Measurements from ENCODE around the gene RABEP1. TPM values are rescaled to one million over a fixed set of nuclear protein-coding genes. Genes with fewer than 3 reads are reported as not detected.
"Not testable (repeated sequence)": the region's sequence is repeated elsewhere in the genome, so short reads cannot be mapped to it uniquely, and the experiment has no call there.

RABEP1 gene
- total and polyA plus RNA-seq, 8 donors = 12.1 to 89.7 (median 19.8) TPM

DNA sequence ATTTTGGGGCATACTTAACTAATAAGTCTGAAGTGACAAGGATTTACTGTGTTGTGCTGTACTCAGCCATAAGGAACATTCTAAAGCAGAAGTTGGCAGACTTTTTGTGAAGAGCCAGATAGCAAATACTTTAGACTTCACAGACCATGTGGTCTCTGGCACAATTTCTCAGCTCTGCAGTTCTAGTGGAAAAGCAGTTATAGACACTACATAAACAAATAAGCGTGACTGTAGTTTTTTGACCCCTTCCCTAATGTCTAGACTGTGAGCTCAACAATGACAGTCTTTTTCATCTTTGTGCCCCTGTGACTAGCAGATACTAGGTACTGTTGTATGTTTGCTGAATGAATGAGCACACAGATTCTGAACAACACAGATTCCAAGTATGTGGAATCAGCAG, 142.8 kb downstream of the RABEP1 start:
- Histone ChIP-seq H3K27me3 (no peaks in the 10 kb centered on the region), H3K36me3 (peaks cover 48 to 87% (median 82%) of the 10 kb centered on the region in 4 donors), H3K9me3 (no peaks in the 10 kb centered on the region), H3K27ac (no peak overlapping the region), H3K4me1 (peaks cover 10 to 42% (median 27%) of the 10 kb centered on the region in 4 donors), H3K4me3 (no peak overlapping the region)
- intact Hi-C loops (cut with DNase I; ENCODE audit: low total_unique reads) = no loop called here
- TF ChIP-seq EP300 (IDR thresholded peaks at IDR 0.05) = no peak
- 76 to 83% (median 77%) methylated on average over 1 of the region's 1 CpG for WGBS, 5 donors
- no peak for DNase-seq

- DNase-seq = no peak
- TF ChIP-seq, protein P1, sequence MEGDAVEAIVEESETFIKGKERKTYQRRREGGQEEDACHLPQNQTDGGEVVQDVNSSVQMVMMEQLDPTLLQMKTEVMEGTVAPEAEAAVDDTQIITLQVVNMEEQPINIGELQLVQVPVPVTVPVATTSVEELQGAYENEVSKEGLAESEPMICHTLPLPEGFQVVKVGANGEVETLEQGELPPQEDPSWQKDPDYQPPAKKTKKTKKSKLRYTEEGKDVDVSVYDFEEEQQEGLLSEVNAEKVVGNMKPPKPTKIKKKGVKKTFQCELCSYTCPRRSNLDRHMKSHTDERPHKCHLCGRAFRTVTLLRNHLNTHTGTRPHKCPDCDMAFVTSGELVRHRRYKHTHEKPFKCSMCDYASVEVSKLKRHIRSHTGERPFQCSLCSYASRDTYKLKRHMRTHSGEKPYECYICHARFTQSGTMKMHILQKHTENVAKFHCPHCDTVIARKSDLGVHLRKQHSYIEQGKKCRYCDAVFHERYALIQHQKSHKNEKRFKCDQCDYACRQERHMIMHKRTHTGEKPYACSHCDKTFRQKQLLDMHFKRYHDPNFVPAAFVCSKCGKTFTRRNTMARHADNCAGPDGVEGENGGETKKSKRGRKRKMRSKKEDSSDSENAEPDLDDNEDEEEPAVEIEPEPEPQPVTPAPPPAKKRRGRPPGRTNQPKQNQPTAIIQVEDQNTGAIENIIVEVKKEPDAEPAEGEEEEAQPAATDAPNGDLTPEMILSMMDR (IDR thresholded peaks at IDR 0.05) = no peak
- TF ChIP-seq EP300 (IDR thresholded peaks at IDR 0.05) = no peak
- no peak for TF ChIP-seq POLR2A (IDR thresholded peaks at IDR 0.05)
- no peak for TF ChIP-seq POLR2AphosphoS5 (IDR thresholded peaks at IDR 0.05)
- WGBS, 5 donors = 74 to 92% (median 78%) methylated on average over 3 of the region's 3 CpGs
- intact Hi-C loops (cut with DNase I; ENCODE audit: low total_unique reads) = no loop called here
- peaks cover 48 to 96% (median 91%) of the 10 kb centered on the region in 4 donors for H3K36me3 ChIP-seq
- H3K27ac ChIP-seq = no peak overlapping the region
- H3K9me3 ChIP-seq = no peaks in the 10 kb centered on the region
- H3K4me3 ChIP-seq = no peak overlapping the region
- H3K27me3 ChIP-seq = no peaks in the 10 kb centered on the region
- peaks cover 5 to 37% (median 25%) of the 10 kb centered on the region in 4 donors for H3K4me1 ChIP-seq
Observed at GRCh38 chr17:5425826-5426225, 143.7 kb downstream of the RABEP1 start.

DNA sequence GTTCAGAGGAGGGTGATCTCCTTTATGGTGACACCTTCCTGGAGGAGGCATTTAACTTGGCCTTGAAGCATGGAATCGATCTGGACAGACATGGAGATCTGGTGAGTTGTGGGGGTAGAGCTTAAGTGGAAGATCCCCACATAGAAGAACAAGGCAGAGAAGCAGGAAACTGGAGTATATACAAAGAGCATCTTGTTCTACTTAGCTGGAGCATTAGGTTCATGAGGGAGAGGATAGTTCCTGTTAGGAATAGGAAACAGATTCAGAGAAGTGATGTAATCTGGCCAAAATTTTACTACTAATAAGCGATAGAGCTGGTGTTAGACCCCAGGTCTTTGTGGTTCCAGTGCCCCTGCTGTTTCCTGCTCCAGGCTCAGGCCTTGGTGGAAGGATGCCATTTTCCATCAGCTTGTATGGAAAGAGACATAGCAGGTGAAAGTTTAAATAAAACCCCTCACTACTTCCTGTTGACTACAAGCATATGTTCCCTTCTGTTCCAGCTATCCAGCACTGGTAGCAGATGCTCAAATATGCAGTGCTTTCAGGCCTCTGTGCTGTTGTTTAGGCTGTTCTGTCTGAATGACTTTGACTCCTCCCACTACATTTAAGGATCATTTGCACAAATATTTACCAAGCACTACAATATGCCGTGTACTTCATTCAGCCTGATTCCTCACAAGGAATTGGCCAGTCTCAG, 147.3 kb downstream of the RABEP1 start:
- Histone ChIP-seq H3K27me3 (no peaks in the 10 kb centered on the region), H3K36me3 (peaks cover 51 to 100% (median 100%) of the 10 kb centered on the region in 4 donors), H3K4me3 (no peak overlapping the region), H3K27ac (peak overlapping the region in 1 of 5 donors; percentile 3), H3K9me3 (no peaks in the 10 kb centered on the region), H3K4me1 (peaks cover 0 to 11% (median 9%) of the 10 kb centered on the region in 4 donors)
- TF ChIP-seq, protein P1 (IDR thresholded peaks at IDR 0.05) = no peak
- no peak for TF ChIP-seq EP300 (IDR thresholded peaks at IDR 0.05)
- no peak for TF ChIP-seq POLR2A (IDR thresholded peaks at IDR 0.05)
- TF ChIP-seq POLR2AphosphoS5 (IDR thresholded peaks at IDR 0.05) = no peak
- 52 to 74% (median 64%) methylated on average over 3 of the region's 3 CpGs for WGBS, 5 donors
- intact Hi-C loops (cut with DNase I; ENCODE audit: low total_unique reads) = no loop called here
- no peak for DNase-seq

GRCh38 chr17:5430413-5430999, 148.4 kb downstream of the RABEP1 start:
- H3K4me1 ChIP-seq = peaks cover 0 to 14% (median 11%) of the 10 kb centered on the region in 4 donors
- H3K36me3 ChIP-seq = peaks cover 52 to 100% (median 100%) of the 10 kb centered on the region in 4 donors
- TF ChIP-seq, protein P1 (IDR thresholded peaks at IDR 0.05) = no peak
- no peak for TF ChIP-seq EP300 (IDR thresholded peaks at IDR 0.05)
- no peak for TF ChIP-seq POLR2A (IDR thresholded peaks at IDR 0.05)
- TF ChIP-seq POLR2AphosphoS5 (IDR thresholded peaks at IDR 0.05) = no peak
- no peak overlapping the region for H3K27ac ChIP-seq
- intact Hi-C loops (cut with DNase I; ENCODE audit: low total_unique reads) = no loop called here
- H3K4me3 ChIP-seq = no peak overlapping the region
- no peaks in the 10 kb centered on the region for H3K27me3 ChIP-seq
- DNase-seq = no peak
- no peaks in the 10 kb centered on the region for H3K9me3 ChIP-seq
- 90 to 99% (median 92%) methylated on average over 3 of the region's 3 CpGs for WGBS, 5 donors

DNA sequence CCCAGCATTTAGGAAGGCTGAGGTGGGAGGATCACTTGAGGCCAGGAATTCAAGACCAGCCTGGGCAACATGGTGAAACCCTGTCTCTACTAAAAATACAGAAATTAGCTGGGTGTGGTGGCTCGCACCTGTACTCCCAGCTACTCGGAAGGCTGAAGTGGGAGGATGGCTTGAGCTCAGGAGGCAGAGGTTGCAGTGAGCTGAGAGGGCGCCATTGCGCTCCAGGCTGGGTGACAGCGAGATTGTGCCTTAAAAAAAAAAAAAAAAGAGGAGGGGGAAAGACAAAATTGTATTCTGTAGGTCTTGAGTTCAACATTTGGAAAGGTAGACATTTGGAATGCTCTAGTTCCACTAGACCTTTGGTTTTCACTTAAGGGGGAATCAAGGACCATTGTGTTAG, 149.2 kb downstream of the RABEP1 start:
- H3K9me3 ChIP-seq; H3K27ac ChIP-seq; DNase-seq; intact Hi-C loops (cut with DNase I; ENCODE audit: low total_unique reads); H3K4me3 ChIP-seq; H3K27me3 ChIP-seq: not testable (repeated sequence)
- H3K4me1 ChIP-seq = peaks cover 0 to 17% (median 12%) of the 10 kb centered on the region in 4 donors
- peaks cover 45 to 100% (median 99%) of the 10 kb centered on the region in 4 donors for H3K36me3 ChIP-seq
- WGBS, 5 donors = 75 to 88% (median 78%) methylated on average over 5 of the region's 5 CpGs
